ENCODE data around the gene GDF7.
"Not testable (repeated sequence)": the region's sequence is repeated elsewhere in the genome, so short reads cannot be mapped to it uniquely, and the experiment has no call there.

The GDF7 gene

DNA sequence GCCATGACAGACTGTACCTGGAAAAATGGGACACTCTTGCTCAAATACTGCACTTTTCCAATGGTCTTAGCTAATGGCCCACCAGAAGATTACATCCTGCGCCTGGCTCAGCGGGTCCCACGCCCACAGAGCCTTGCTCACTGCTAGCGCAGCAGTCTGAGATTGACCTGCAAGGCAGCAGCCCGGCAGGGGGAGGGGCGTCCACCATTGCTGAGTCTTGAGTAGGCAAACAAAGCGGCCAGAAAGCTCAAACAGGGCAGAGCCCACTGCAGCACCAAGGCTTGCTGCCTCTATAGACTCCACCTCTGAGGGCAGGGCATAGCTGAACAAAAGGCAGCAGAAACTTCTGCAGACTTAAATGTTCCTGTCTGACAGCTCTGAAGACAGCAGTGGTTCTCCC is 44.7 kb downstream of the GDF7 start:
- H3K9me3 Mint-ChIP-seq, H3K4me3 Mint-ChIP-seq, H3K27ac Mint-ChIP-seq, CTCF ChIA-PET, H3K4me1 Mint-ChIP-seq, DNase-seq, H3K27me3 Mint-ChIP-seq: not testable (repeated sequence)
- H3K36me3 Mint-ChIP-seq: peaks cover 19% of the 10 kb centered on the region

GRCh38 chr2:20713585-20713984 is 46.6 kb downstream of the GDF7 start:
- H3K27me3 Mint-ChIP-seq: not testable (repeated sequence)

GRCh38 chr2:20714412-20714811 is 47.5 kb downstream of the GDF7 start:
- H3K27ac Mint-ChIP-seq, H3K27me3 Mint-ChIP-seq, H3K4me1 Mint-ChIP-seq, CTCF ChIA-PET, DNase-seq, H3K4me3 Mint-ChIP-seq: not testable (repeated sequence)
- Mint-ChIP-seq H3K36me3 (peaks cover 29% of the 10 kb centered on the region), H3K9me3 (peaks cover 14% of the 10 kb centered on the region)

More at GRCh38 chr2:20713585-20713984, 46.6 kb downstream of the GDF7 start:
- H3K9me3 Mint-ChIP-seq: peaks cover 14% of the 10 kb centered on the region
- H3K27ac Mint-ChIP-seq, H3K4me3 Mint-ChIP-seq, DNase-seq, CTCF ChIA-PET, H3K4me1 Mint-ChIP-seq: not testable (repeated sequence)
- peaks cover 29% of the 10 kb centered on the region for H3K36me3 Mint-ChIP-seq

GRCh38 chr2:20716164-20716563 is 49.2 kb downstream of the GDF7 start:
- H3K4me1 Mint-ChIP-seq, H3K27me3 Mint-ChIP-seq, H3K27ac Mint-ChIP-seq, CTCF ChIA-PET, H3K4me3 Mint-ChIP-seq, DNase-seq: not testable (repeated sequence)
- peaks cover 28% of the 10 kb centered on the region for H3K36me3 Mint-ChIP-seq
- peaks cover 14% of the 10 kb centered on the region for H3K9me3 Mint-ChIP-seq

DNA sequence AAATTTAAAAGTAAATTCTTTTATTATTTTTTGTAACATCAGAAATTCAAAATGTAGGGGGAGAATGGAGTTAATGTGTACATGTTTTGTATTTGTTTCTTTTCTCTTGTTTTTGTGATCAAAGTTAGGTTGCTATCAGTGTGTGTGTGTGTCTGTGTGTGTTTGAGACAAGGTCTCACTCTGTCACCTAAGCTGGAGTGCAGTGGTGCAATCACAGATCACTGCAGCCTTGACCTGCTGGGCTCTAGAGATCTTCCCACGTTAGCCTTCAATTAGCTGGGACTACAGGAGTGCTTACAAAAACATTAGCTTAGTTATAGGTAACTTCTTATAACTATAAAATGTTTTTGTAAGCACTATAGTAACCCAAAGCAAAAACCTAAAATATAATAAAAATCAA is 50.7 kb downstream of the GDF7 start:
- no peaks in the 10 kb centered on the region for H3K4me1 Mint-ChIP-seq
- H3K36me3 Mint-ChIP-seq: peaks cover 29% of the 10 kb centered on the region
- DNase-seq: no peak
- CTCF ChIA-PET: no interaction called here
- no peaks in the 10 kb centered on the region for H3K27me3 Mint-ChIP-seq
- H3K4me3 Mint-ChIP-seq: no peak overlapping the region
- H3K9me3 Mint-ChIP-seq: peaks cover 14% of the 10 kb centered on the region
- no peak overlapping the region for H3K27ac Mint-ChIP-seq

- H3K4me3 Mint-ChIP-seq: no peak overlapping the region
- no peak overlapping the region for H3K27ac Mint-ChIP-seq
- H3K27me3 Mint-ChIP-seq: no peaks in the 10 kb centered on the region
- no peaks in the 10 kb centered on the region for H3K4me1 Mint-ChIP-seq
- peaks cover 21% of the 10 kb centered on the region for H3K36me3 Mint-ChIP-seq
- no peak for DNase-seq
- H3K9me3 Mint-ChIP-seq: peaks cover 5% of the 10 kb centered on the region
- CTCF ChIA-PET: no interaction called here
Measured at GRCh38 chr2:20722592-20723240, 55.8 kb downstream of the GDF7 start.

- Mint-ChIP-seq H3K9me3 (no peaks in the 10 kb centered on the region), H3K27me3 (no peaks in the 10 kb centered on the region), H3K36me3 (peaks cover 19% of the 10 kb centered on the region), H3K4me3 (no peak overlapping the region), H3K4me1 (no peaks in the 10 kb centered on the region), H3K27ac (no peak overlapping the region)
- no peak for DNase-seq
- CTCF ChIA-PET: no interaction called here
Measured at GRCh38 chr2:20723543-20723942, 56.6 kb downstream of the GDF7 start.

DNA sequence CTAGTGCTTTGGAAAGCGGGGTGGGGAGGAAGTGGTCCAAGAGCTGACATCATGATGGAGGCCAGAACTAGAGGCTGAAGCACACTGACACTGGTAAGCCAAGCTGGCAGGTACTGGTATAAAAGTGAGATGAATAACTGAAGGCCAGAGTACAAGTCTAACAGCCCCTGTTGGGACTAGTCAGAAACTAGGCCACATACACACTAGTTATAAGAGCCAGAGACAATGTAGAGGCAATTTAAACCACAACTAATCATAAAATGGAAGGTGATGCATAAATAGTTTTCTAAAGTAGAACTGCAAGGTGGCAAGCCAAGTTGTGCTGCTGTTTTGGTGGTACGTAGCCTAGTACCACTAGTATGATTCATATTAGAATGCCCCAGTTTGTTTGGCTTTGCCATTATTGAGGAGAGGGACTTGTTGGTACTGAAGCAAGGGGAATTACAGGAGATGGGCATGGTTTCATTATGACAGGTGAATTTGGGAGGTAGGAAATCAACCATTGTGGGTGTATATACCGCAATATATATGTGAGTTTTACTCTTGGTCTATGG is 57.6 kb downstream of the GDF7 start:
- no peak overlapping the region for H3K4me3 Mint-ChIP-seq
- no peak for DNase-seq
- CTCF ChIA-PET: no interaction called here
- H3K4me1 Mint-ChIP-seq: no peaks in the 10 kb centered on the region
- no peaks in the 10 kb centered on the region for H3K27me3 Mint-ChIP-seq
- H3K9me3 Mint-ChIP-seq: no peaks in the 10 kb centered on the region
- H3K27ac Mint-ChIP-seq: no peak overlapping the region
- peaks cover 19% of the 10 kb centered on the region for H3K36me3 Mint-ChIP-seq

DNA sequence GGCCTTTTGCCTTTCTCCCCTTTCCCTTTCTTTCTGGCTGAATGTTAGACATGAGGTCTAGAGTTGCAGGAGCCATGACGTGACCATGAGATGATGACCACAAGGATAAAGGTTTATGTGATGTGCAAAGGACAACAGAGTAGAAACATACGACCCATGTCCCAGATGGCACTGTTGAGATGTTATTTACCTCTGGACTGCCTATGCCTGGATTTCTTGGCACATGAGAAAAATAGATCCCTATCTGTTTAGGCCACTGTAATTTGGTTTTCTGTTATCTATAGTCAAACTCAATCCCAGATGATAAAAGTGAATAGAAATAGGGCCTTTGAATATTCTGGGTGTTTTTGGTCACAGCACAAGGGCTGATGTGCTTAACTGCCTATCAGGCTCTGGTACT is 58.8 kb downstream of the GDF7 start:
- no peak overlapping the region for H3K27ac Mint-ChIP-seq
- H3K4me1 Mint-ChIP-seq: no peaks in the 10 kb centered on the region
- no peaks in the 10 kb centered on the region for H3K9me3 Mint-ChIP-seq
- H3K36me3 Mint-ChIP-seq: peaks cover 19% of the 10 kb centered on the region
- no peak overlapping the region for H3K4me3 Mint-ChIP-seq
- no peak for DNase-seq
- CTCF ChIA-PET: no interaction called here
- H3K27me3 Mint-ChIP-seq: no peaks in the 10 kb centered on the region

DNA sequence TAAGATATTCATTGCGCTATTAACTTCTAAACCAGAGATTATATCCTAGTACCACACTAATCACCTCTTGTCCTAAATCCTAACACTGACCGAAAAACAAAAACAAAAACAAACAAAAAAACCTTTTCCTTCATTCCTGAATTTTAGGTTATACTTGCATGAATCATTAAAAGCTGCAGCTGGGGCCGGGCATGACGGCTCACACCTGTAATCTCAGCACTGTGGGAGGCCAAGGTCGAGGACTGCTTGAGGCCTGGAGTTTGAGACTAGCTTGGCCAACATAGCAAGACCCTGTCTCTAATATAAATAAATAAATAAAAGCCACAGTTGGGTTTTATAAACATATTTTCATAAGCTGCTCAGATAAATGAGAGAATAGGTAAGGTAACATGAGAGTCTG is 60.0 kb downstream of the GDF7 start:
- CTCF ChIA-PET: no interaction called here
- Mint-ChIP-seq H3K27me3 (no peaks in the 10 kb centered on the region), H3K4me1 (no peaks in the 10 kb centered on the region), H3K4me3 (no peak overlapping the region), H3K27ac (no peak overlapping the region), H3K36me3 (peaks cover 19% of the 10 kb centered on the region), H3K9me3 (no peaks in the 10 kb centered on the region)
- DNase-seq: no peak

DNA sequence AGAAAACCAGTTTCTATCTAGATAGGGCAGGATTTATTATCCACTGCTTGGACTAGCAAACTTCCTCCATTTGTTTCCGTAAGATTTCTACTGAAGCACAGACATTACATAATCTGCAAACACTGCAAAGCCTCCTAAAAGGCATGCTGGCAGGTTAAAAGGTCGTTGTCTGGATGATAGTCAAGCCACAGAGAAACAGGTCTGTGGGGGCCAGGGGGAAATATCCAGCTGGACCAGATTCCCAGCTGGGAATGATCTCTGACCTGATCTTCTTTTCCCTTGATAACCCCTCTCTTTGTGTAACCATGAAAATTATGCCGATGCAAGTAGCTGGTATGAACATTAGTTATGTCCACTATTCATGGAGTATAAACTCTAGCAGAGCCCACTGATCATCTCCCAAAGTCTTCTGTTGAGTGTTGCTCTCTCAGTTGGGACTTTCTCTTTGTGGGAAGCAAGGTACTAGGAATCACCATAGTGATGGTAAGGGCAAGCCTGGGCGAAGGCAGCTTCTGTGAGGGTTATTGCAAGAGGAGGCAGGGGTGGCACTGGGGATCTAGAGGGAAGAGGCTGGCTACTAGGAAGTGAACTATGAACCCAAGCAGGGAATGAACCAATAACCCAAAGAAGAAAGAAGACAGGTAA is 61.3 kb downstream of the GDF7 start:
- H3K4me3 Mint-ChIP-seq: no peak overlapping the region
- H3K36me3 Mint-ChIP-seq: peaks cover 16% of the 10 kb centered on the region
- no peak for DNase-seq
- no peaks in the 10 kb centered on the region for H3K9me3 Mint-ChIP-seq
- CTCF ChIA-PET: no interaction called here
- no peak overlapping the region for H3K27ac Mint-ChIP-seq
- no peaks in the 10 kb centered on the region for H3K4me1 Mint-ChIP-seq
- no peaks in the 10 kb centered on the region for H3K27me3 Mint-ChIP-seq

All from activated naive CD4-positive, alpha-beta T cell treated with anti-CD3 and anti-CD28 coated beads, Interleukin-2, amount 10 ng/mL, durations not matched to agents 7 days and 5 days (primary cell).